Upper lobe of right lung (tissue), 1 donor: ENCODE measurements around the gene ABCD4. TPM values are rescaled to one million over a fixed set of nuclear protein-coding genes. Genes with fewer than 3 reads are reported as not detected.

Experiments
- ATAC-seq: fragments of 200-7000 bp; cut with Tn5 transposase; one replicate; pipeline ENCODE4 v1.9.1; 2020; ENCODE audit warnings: mild to moderate bottlenecking, moderate library complexity
- DNase-seq: peaks from one replicate; pipeline ENCODE4 v3.0.0-alpha.2; 2020
- H3K27ac ChIP-seq: fragments of 200-600 bp; one replicate; pipeline ENCODE4 v1.8.0; 2022
- H3K27me3 ChIP-seq: fragments of 200-600 bp; one replicate; pipeline ENCODE4 v1.8.0; 2022; ENCODE audit warnings: mild to moderate bottlenecking
- H3K36me3 ChIP-seq: fragments of 200-600 bp; one replicate; pipeline ENCODE4 v1.8.0; 2022
- H3K4me1 ChIP-seq: fragments of 200-600 bp; one replicate; pipeline ENCODE4 v1.8.0; 2022
- H3K4me3 ChIP-seq: fragments of 200-600 bp; one replicate; pipeline ENCODE4 v1.8.0; 2022; ENCODE audit warnings: mild to moderate bottlenecking
- H3K9me3 ChIP-seq: fragments of 200-600 bp; one replicate; pipeline ENCODE4 v1.8.0; 2022
- CTCF ChIP-seq: fragments of 200-600 bp; IDR thresholded peaks from one replicate; pipeline ENCODE4 v1.8.0; 2022; ENCODE audit warnings: antibody characterized with exemption
- intact Hi-C: fragments of 100-400 bp; cut with DNase I; formaldehyde crosslinking; loops from one replicate; pipeline ENCODE4 v1.11.0; 2022
- total RNA-seq: library from RNA; stranded (reverse); fragmentation: NEBNext Ultra II Directional; extraction: Animal tissue kit (Norgen Biotek cat#: 25700); gene quantifications from one replicate; pipeline ENCODE4 v1.2.1, GENCODE V29; 2021
- donor health status: DM: no; HTN: yes; CAD: no; lungs with severe emphysema.

The ABCD4 gene
- total RNA-seq, 1 donor from 2014 or later = 48.3 TPM

- DNase-seq (no peak), ATAC-seq (peak; percentile 12)
- Histone ChIP-seq H3K4me3 (peak overlapping the region; percentile 29), H3K27me3 (peaks cover 83% of the 10 kb centered on the region), H3K9me3 (no peaks in the 10 kb centered on the region), H3K4me1 (peaks cover 23% of the 10 kb centered on the region), H3K36me3 (no peaks in the 10 kb centered on the region), H3K27ac (no peak overlapping the region)
- no peak for TF ChIP-seq CTCF
- intact Hi-C loops = no loop called here
Observed at GRCh38 chr14:74240794-74241651, 61.7 kb downstream of the ABCD4 start.

DNA sequence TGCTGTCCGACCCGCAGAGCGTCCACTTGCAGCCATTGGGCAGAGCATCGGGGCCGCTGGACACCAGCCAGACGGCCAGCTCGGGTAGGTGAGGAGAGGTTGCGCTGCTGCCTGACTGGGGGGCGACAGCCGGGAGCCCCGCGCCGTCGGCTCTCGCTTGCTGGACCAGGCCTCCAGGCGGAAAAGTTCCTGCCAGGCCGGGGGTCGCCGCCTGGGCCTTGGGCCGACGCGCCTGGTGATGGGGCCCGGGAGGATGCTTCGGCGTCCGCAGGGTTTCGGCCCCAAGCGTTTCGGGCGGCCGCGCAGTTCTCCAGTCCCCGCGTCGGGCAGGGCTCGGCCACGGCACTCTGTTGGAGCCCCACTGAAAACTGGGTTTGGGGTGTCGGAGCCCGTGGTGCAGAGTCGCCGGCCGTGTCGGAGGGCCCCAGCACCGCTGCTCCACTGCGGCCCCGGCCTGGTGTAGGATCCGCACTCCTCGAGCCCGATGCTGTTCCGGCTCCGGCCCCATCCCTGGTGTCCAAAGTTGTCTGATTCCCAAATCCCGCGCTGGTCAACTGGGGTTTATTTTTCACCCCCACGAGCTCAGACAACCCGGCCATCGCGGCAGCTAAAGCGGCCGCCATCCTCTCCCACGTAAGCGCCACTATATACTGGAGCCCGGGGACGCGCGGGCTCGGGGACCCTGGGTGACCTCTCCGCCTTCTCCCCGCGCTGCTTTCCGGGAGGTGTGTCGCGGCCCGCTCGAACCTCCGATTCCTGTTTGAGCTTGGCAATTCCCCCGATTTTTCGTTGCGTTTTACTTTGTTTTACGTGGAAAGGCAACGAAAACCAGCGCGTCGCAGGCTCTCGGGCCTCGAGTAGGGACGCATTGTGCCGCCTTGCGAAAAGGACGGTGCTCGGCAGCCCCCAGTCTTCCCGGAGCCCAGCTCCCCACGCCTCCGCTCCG lies 62.6 kb downstream of the ABCD4 start:
- H3K27ac ChIP-seq = no peak overlapping the region
- intact Hi-C loops = no loop called here
- H3K4me3 ChIP-seq = peak overlapping the region; percentile 29
- H3K36me3 ChIP-seq = no peaks in the 10 kb centered on the region
- ATAC-seq (no peak), DNase-seq (no peak)
- H3K4me1 ChIP-seq = peaks cover 23% of the 10 kb centered on the region
- H3K27me3 ChIP-seq = peaks cover 75% of the 10 kb centered on the region
- no peaks in the 10 kb centered on the region for H3K9me3 ChIP-seq
- TF ChIP-seq CTCF = no peak

DNA sequence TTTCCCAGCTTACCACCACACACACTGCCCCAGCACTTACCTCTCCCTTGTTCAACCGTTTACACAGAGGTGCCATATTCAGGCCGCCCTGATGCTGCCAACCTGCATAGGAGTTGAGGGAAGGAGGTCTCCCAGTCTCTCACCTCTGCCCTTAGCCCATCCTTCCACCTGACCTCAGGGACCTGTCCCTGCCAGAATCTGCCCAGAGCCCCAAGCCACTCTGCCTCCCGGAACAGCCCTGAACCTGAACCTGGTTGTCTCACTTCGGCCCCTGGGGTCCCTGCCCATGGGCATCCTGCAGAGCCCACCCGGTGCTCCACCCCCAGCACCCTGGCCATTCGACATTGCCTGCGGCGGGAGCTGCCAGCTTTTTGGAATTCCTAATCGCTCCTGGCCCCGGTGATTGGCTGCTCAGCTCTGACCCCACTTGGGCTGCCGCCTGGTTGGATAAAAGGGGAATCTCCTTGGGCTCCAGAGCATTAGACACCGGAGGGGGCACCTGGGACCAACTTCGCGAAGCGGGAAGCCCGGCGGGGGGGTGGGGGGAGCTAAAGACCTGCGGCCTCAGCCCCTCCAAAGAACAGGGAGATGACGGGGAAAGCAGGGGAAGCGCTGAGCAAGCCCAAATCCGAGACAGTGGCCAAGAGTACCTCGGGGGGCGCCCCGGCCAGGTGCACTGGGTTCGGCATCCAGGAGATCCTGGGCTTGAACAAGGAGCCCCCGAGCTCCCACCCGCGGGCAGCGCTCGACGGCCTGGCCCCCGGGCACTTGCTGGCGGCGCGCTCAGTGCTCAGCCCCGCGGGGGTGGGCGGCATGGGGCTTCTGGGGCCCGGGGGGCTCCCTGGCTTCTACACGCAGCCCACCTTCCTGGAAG lies 63.5 kb downstream of the ABCD4 start, which contains the start of gene VSX2:
TSS of gene VSX2 (plus strand) at position 476 of the 874 bp plus-strand sequence. CDS start at position 589, 113 bp downstream.
- H3K4me3 ChIP-seq = peak within 1 kb of the TSS; percentile 29
- TF ChIP-seq CTCF = no peak
- no peaks in the 10 kb centered on the region for H3K36me3 ChIP-seq
- no peak for DNase-seq
- H3K9me3 ChIP-seq = no peaks in the 10 kb centered on the region
- no peak within 1 kb of the TSS for H3K27ac ChIP-seq
- no peak for ATAC-seq
- intact Hi-C loops = no loop called here
- H3K4me1 ChIP-seq = peaks cover 23% of the 10 kb centered on the region
- peaks cover 69% of the 10 kb centered on the region for H3K27me3 ChIP-seq

GRCh38 chr14:74237441-74237840 lies 65.3 kb downstream of the ABCD4 start:
- Histone ChIP-seq H3K9me3 (no peaks in the 10 kb centered on the region), H3K4me1 (peaks cover 23% of the 10 kb centered on the region), H3K27ac (no peak overlapping the region), H3K27me3 (peaks cover 51% of the 10 kb centered on the region), H3K4me3 (no peak overlapping the region), H3K36me3 (no peaks in the 10 kb centered on the region)
- ATAC-seq (no peak), DNase-seq (no peak)
- intact Hi-C loops = no loop called here
- no peak for TF ChIP-seq CTCF

Other genes starting within 250 kb of the ABCD4 start
- 49.1 TPM for gene ALDH6A1, start 218.5 kb downstream of the ABCD4 start, total RNA-seq
- gene LIN52, start 218.0 kb downstream of the ABCD4 start, total RNA-seq = 8.7 TPM
- gene VSX2, start 63.5 kb downstream of the ABCD4 start, total RNA-seq = not detected
- gene VRTN, start 45.5 kb upstream of the ABCD4 start, total RNA-seq = not detected
- 2.9 TPM for gene SYNDIG1L, start 123.3 kb upstream of the ABCD4 start, total RNA-seq
- 849 TPM for gene NPC2, start 190.4 kb upstream of the ABCD4 start, total RNA-seq
- 21.4 TPM for gene ISCA2, start 190.8 kb upstream of the ABCD4 start, total RNA-seq